G401 (cell line): Measurements from ENCODE around the gene SLC7A9. TPM values are rescaled to one million over a fixed set of nuclear protein-coding genes. Genes with fewer than 3 reads are reported as not detected.

Experiments
- total RNA-seq: library from RNA; depleted of rRNA; stranded (reverse); fragments of >200 nt; shearing (Covaris generic); gene quantifications from 2 replicates; pipeline ENCODE4 v1.2.3, GENCODE V29; 2014; rRNA removed

SLC7A9 gene
- total RNA-seq, 1 experiment from 2014 or later: 0.51 TPM

Other genes with a start within 250 kb of the SLC7A9 start
- gene ANKRD27, start 194.6 kb downstream of the SLC7A9 start, total RNA-seq: 29.4 and 44.8 TPM in 2 replicates
- gene RGS9BP, start 193.9 kb downstream of the SLC7A9 start, total RNA-seq: 5.4 and 7.8 TPM in 2 replicates
- 7.2 and 11.8 TPM in 2 replicates for gene NUDT19, start 177.9 kb downstream of the SLC7A9 start, total RNA-seq
- 0.27 TPM in 1 of 2 replicates, not detected in the other for gene TDRD12, start 150.0 kb downstream of the SLC7A9 start, total RNA-seq
- gene CEP89, start 102.2 kb upstream of the SLC7A9 start, total RNA-seq: 12.6 and 22.4 TPM in 2 replicates
- gene FAAP24, start 102.5 kb upstream of the SLC7A9 start, total RNA-seq: 2.9 and 13.2 TPM in 2 replicates
- gene RHPN2, start 195.1 kb upstream of the SLC7A9 start, total RNA-seq: 10.1 and 10.6 TPM in 2 replicates
- gene GPATCH1, start 211.4 kb upstream of the SLC7A9 start, total RNA-seq: 5.9 and 7.7 TPM in 2 replicates